Vagina (tissue), 2 donors: ENCODE measurements around the gene TESPA1.

Experiments used
- POLR2A ChIP-seq, 2 donors: fragments of 450-650 bp; IDR thresholded peaks; one replicate each; pipeline ENCODE4 v1.6.1; 2017; ENCODE audit warnings: antibody characterized with exemption in 2 of 2, mild to moderate bottlenecking in 2 of 2, moderate library complexity in 2 of 2
- POLR2AphosphoS5 ChIP-seq, 2 donors: sonication (generic); formaldehyde crosslinking; IDR thresholded peaks; one replicate each; pipeline ENCODE4 v1.9.0; 2017; ENCODE audit warnings: antibody characterized with exemption in 2 of 2, mild to moderate bottlenecking in 2 of 2, low read depth in 1 of 2; ENCODE audit not compliant: insufficient read depth in 1 of 2
- TF ChIP-seq, protein P1 (sequence below), 3 experiments: fragments of 450-650 bp in 2 of 3; fragments of 200-600 bp in 1 of 3; sonication (generic) in 1 of 3; IDR thresholded peaks; one replicate each; pipeline ENCODE4 v1.5.1; 2017 to 2019; ENCODE audit warnings: antibody characterized with exemption in 3 of 3, mild to moderate bottlenecking in 2 of 3, moderate library complexity in 2 of 3

DNA sequence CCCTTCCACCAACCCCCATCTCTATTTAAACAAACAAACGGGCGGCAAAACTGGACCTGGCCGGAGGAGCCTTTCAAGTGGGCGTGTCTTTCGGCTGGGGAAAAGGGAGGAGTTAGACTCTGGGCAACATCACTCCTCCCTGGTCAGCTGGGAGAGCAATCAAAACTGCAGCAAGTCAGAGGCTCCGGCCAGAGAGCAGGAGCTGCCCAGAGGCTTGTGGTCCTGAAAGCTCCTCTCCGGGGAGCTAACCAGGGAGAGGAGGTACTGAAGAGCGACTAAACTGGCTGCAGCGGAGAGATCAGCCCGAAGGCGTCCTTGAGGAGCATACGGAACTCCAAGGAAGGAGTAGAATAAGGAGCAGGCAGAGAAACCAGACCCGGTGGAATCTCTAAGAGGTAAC lies 35.2 kb upstream of the TESPA1 start, which contains the start of gene NEUROD4:
- TF ChIP-seq, protein P1, sequence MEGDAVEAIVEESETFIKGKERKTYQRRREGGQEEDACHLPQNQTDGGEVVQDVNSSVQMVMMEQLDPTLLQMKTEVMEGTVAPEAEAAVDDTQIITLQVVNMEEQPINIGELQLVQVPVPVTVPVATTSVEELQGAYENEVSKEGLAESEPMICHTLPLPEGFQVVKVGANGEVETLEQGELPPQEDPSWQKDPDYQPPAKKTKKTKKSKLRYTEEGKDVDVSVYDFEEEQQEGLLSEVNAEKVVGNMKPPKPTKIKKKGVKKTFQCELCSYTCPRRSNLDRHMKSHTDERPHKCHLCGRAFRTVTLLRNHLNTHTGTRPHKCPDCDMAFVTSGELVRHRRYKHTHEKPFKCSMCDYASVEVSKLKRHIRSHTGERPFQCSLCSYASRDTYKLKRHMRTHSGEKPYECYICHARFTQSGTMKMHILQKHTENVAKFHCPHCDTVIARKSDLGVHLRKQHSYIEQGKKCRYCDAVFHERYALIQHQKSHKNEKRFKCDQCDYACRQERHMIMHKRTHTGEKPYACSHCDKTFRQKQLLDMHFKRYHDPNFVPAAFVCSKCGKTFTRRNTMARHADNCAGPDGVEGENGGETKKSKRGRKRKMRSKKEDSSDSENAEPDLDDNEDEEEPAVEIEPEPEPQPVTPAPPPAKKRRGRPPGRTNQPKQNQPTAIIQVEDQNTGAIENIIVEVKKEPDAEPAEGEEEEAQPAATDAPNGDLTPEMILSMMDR (IDR thresholded peaks at IDR 0.05) = no peak
- TF ChIP-seq POLR2A (IDR thresholded peaks at IDR 0.05) = no peak
- no peak for TF ChIP-seq POLR2AphosphoS5 (IDR thresholded peaks at IDR 0.05; ENCODE audit: insufficient read depth in 1 of 2, low read depth in 1 of 2)
